GM23248 (cell line): ENCODE results near the gene ST6GALNAC6.

Experiments
- EZH2 ChIP-seq: fragments of 200-600 bp; sonication (generic); IDR thresholded peaks from 2 replicates; pipeline ENCODE4 v1.6.1; 2018; ENCODE audit warnings: antibody characterized with exemption, mild to moderate bottlenecking; ENCODE audit not compliant: insufficient read depth, poor library complexity, severe bottlenecking
- EZH2phosphoT487 ChIP-seq: fragments of 200-600 bp; sonication (generic); IDR thresholded peaks from 2 replicates; pipeline ENCODE4 v1.6.1; 2018; ENCODE audit warnings: antibody characterized with exemption, moderate library complexity, mild to moderate bottlenecking, low read depth; ENCODE audit not compliant: insufficient read depth

DNA sequence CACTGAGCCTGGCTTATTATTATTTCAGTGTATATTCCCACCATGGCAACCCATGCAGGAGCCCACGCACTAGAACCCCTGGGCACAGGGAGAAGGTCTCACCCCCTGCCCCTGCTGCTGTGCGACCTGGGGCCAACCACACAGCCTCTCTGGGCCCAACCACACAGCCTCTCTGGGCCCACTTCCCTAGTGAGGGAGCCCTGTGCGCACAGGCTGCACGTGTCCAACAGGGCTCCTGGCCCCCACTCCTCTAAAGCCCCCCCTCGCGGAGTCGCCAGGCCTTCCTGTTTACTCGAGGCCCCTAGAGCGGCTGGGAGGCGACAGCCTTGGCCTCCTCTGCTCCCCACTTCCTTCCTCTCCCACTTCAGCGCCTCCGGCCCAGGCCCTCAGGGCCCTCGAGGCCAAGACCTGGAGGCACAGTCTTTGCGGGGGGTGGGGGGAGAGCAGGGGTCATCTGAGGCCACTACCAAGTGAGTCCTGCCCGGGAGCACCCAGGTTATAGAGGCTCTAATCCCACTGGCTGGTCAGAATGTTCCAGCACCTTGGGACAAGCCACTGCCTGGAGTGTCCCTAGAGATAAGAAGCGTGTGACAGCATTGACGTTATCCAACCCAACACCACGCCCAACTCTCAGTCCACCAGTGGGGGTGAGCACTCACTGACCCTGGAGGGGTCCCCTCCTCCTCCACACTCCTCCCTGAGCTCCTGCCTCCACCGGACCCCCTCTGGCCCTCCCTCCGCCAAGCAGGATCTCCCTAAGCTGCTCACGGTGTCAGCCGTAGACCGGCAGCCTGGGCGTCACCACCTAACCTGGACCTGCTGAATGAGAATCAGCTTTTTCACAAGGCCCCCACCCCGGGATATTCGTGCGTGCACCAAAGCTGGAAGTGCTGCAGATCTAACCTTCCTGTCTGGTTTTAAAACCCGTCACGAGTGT lies 37.1 kb downstream of the ST6GALNAC6 start:
- no peak for TF ChIP-seq EZH2
- no peak for TF ChIP-seq EZH2phosphoT487
